ENCODE measurements around the gene NUP153.
"Not testable (repeated sequence)": the region's sequence is repeated elsewhere in the genome, so short reads cannot be mapped to it uniquely, and the experiment has no call there.

Gene NUP153

DNA sequence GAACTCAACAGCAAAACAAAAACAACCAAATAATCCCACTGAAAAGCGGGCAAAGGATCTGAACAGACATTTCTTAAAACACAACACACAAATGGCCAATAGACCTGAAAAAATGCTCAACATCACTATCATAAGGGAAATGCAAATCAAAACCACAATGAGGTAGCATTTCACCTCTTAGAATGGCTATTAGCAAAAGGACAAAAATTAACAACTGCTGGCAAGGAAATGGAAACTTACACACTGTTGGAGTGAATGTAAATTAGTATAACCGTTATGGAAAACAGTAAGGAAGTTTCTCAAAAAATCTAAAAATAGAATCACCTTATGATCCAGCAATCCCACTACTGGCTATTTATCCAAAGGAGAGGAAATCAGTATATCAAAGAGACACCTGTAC is 85.7 kb downstream of the NUP153 start:
- DNase-seq (ENCODE audit: extremely low spot score, insufficient read length, low read depth) (no peak), FAIRE-seq (peak; percentile 74)

DNA sequence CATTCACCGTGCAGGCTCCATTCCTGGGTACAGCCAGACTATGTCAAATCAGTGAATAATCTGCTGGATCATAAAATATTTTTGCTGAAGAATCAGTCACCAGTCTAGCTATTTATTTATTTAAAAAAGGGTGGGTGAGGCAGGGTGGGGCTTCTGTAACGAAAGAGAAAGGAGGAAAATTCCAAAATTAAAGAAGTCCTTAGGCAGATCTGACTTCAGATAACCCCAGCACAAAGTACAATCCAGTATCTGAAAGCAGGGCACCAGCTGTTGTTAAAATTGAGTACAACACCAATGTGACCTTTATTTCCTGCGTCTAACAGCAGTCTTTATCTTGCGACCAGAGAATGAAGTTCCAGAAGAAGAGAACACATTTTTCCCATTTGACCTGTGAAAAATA is 90.9 kb downstream of the NUP153 start:
- DNase-seq (ENCODE audit: extremely low spot score, insufficient read length, low read depth): no peak
- no peak for FAIRE-seq

DNA sequence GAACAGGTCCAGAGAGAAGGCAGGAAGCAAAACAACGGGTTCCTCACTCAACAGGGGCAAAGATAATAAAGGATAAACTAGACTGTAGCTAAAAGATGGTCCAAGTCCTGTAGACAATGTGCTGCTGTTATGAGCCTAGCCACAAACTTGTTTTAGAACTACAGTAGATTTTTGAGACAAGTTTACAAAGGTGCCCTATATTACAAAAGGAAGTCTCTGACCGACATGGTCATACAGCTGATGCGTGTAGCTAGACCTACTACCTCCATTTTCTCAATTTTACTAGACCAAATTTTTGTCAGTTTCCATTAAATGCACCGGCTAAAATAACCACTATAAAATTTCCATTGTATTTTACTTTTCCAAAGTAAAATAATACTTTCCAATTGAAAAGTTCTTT is 94.7 kb downstream of the NUP153 start:
- FAIRE-seq: no peak

DNA sequence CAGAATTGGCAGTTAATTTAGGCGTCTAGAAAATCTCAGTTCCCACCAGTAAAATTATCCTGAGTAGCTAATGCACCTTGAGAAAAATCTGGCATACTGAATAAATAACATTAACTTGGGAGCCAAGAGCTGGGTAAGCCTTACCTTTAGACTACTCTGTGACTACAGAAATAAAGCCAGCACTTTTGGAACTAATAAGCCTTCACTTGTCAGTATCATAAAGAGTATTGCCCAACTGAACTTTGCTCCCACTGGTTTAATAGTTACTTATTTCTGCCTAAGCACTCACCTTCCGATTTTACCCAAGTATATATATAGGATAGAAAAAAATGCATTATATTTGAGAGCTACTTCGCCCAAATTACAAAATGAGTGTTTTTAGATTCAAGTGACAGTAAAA is 95.9 kb downstream of the NUP153 start:
- DNase-seq (ENCODE audit: extremely low spot score, insufficient read length, low read depth) (no peak), FAIRE-seq (no peak)

More for the DNA sequence above, 94.7 kb downstream of the NUP153 start:
- DNase-seq (ENCODE audit: extremely low spot score, insufficient read length, low read depth): no peak

DNA sequence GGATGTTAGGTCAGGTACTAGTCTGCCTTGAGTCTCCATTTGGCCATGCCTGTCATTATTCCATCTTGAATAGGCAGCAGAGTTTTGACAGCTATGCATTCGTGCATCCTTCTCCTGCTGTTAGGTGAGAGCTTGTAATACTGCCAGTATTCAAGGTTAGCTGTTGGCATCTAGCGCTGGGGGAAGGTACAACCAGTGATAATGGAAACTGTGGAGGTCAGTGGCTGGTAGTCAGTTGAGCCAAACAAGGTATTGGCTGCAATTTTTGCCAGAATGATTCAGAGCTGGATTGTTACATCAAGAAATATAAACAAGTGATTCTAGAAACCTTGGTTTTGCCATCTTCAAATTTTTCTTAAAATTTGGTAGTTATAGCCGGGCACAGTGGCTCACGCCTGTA is 100.1 kb downstream of the NUP153 start:
- no peak for FAIRE-seq

DNA sequence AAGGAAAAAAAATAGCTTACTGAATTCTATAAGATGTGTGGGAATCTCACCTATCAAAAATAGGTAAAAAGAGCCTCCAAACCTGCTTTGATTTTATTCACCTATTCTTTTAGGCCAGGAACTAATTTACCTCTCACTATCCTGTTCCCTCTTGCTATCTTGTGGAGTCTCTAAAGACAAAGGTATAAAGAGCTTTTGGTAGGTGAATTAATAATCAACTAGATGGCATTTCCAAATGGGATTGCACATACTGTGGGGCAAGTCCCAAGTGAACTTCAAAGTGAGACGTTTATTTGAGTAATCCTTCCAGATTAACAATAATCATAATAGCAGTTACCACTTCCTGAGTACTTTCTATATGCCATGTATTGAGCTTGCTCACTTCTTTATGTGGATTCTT is 103.8 kb downstream of the NUP153 start:
- FAIRE-seq (no peak), DNase-seq (ENCODE audit: extremely low spot score, insufficient read length, low read depth) (no peak)

More for the DNA sequence above, 100.1 kb downstream of the NUP153 start:
- DNase-seq (ENCODE audit: extremely low spot score, insufficient read length, low read depth): no peak

DNA sequence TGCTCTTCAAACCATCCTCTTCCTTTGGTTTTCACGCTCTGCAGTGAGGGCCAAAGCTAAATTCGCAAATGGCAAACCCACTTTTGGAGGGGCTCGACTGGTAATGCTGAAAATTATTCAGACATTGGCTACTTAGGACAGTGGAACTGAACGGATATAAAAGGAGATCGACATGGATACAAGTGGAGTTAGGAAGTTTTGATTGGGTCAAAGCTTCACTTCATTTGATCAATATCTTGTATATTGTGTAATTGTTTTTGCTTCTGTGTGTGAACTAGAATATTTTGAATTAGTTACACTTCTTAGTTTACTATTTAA is 105.4 kb downstream of the NUP153 start:
- DNase-seq (ENCODE audit: extremely low spot score, insufficient read length, low read depth) (no peak), FAIRE-seq (no peak)

DNA sequence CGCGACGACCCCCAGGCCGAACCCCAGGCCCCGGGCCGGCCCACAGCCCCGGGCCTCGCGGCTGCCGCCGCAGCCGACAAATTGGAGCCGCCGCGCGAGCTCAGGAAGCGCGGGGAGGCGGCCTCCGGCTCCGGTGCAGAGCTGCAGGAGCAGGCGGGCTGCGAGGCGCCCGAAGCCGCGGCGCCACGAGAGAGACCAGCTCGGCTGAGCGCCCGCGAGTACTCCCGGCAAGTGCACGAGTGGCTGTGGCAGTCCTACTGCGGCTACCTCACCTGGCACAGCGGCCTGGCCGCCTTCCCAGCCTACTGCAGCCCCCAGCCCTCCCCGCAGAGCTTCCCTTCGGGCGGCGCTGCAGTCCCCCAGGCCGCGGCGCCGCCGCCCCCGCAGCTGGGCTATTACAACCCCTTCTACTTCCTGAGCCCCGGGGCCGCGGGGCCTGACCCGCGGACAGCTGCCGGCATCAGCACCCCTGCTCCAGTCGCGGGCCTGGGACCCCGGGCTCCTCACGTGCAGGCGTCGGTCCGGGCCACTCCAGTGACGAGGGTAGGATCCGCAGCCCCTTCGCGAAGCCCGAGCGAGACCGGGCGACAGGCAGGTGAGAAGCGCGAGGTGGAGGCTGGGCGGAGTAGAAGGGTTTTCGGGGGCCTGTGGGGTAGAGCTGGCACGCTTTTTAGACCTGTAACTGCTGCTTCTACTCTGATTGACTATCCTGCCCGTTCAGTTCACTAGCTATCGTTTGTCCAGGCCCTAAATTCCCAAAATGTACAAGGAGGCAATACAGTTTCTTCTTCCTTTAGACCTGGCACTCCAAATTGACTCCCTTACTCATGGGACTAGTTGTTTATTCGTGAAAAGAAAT is 106.0 kb downstream of the NUP153 start:
- DNase-seq (ENCODE audit: extremely low spot score, insufficient read length, low read depth) (no peak), FAIRE-seq (no peak)

DNA sequence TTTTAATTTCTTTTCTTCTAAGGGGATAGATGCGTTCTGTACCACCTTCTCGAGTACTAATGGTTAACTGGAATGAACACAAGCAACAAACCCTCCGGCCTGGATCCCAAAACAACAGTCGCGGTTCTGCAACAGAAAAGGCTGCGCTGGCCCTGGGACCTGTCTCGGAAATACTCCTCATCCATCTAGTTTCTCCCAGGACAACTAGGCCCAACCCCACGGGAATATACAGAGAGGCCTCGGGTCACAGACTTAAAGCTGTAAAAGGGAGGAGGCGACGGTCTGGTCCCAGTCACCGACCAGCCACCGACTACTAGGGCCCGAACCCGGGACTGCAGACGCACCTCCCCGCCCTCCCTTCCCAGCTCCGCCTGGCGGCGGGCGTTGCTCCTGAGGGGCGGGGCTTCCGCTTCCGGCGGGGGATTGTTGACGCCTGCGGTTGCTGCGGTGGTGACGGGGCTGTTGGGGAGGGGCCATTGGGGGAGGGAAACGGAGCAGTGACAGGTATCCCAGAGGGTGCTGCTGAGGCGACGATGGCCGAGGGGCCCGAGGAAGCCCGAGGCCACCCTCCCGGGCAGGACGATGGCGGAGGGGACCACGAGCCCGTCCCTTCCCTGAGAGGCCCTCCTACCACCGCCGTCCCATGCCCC is 106.7 kb downstream of the NUP153 start, which contains the start of gene FAM8A1:
FAM8A1 (plus strand) TSS at position 426 of the 650 bp plus-strand sequence; CDS start at position 534, 108 bp downstream.
- FAIRE-seq: peak; percentile 93
- peak; percentile 81 for DNase-seq (ENCODE audit: extremely low spot score, insufficient read length, low read depth)

DNA sequence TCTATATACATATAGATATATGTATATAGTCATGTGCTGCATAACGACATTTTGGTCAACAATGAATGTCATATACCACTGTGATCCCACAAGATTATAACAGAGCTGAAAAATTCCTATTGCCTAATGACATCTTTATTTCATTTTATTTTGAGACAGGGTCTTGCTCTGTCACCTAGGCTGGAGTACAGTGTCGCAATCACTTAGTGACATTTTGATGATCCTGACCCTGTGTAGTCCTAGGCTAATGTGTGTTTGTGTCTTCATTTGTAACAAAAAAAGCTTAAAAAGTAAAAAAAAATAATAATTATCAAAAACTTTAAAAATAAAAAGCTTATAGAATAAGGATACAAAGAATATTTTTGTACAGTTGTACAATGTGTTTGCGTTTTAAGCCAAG is 110.6 kb downstream of the NUP153 start:
- FAIRE-seq (no peak), DNase-seq (ENCODE audit: extremely low spot score, insufficient read length, low read depth) (no peak)

DNA sequence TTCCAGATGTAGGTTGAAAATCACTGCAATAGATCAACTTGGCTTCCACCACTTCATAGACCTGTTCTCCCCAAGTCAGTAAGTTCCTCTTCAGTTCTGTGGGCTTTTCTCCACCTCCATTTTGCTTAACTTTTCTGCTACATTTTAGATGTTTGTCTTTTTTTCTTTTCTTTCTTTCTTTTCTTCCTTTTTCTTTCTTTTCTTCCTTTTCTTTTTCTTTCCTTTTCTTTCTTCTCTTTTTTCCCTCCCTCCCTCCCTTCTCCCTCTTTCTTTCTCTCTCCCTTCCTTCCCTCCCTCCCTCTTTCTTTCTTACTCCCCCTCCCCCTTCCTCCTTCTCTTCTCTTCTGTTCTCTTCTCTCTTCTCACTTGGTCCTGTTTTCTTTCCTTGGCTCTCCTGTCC is 113.5 kb downstream of the NUP153 start:
- no peak for DNase-seq (ENCODE audit: extremely low spot score, insufficient read length, low read depth)
- no peak for FAIRE-seq

DNA sequence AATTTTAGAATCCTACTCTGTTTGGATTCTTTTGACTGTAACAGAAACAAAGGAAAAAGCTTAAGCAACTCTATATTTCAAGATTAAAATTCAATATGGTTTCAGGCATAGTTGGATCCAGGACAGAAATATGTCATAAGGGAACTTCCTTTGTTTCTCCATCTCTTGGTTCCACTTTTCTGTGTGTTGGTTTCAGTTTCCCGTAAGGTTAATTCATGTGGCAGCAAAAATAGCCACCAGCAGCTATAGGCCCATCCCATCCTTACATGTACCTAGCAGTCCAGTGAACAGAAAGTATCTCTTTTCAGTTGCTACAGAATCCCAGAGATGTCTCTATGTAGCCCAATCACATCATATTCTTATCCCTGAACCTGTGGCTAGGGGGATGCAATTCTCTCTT is 115.4 kb downstream of the NUP153 start:
- no peak for FAIRE-seq
- no peak for DNase-seq (ENCODE audit: extremely low spot score, insufficient read length, low read depth)

DNA sequence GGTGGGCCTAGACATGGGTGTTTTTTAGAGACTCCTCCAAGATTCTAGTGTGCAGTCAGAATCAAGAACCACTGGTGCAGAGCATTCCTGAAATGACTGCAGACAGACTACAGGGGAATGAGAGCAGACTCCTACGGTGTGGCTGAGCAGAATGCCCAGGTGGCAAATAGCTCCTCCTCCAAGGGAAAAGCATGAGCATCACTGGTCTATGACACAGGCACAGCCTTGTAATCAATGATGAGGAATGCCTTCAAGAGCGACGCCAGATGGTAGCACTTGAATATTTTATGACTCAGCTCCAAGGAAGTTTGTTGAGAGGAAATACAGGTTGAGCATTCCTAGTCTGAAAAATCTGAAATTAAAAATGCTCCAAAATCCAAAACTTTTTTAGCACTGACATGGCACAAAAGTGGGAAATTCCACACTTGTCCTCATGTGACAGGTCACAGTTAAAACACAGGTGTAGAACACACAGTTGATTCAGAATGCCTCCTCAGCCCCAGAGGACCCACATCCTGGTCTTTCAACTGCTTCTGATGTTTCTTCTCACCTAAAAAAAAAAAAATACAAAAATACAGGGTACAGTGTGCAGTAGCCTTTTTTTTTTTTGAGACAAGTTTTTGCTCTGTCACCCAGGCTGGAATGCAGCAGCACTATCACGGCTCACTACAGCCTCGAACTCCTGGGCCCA is 117.2 kb downstream of the NUP153 start:
- DNase-seq (ENCODE audit: extremely low spot score, insufficient read length, low read depth): no peak

DNA sequence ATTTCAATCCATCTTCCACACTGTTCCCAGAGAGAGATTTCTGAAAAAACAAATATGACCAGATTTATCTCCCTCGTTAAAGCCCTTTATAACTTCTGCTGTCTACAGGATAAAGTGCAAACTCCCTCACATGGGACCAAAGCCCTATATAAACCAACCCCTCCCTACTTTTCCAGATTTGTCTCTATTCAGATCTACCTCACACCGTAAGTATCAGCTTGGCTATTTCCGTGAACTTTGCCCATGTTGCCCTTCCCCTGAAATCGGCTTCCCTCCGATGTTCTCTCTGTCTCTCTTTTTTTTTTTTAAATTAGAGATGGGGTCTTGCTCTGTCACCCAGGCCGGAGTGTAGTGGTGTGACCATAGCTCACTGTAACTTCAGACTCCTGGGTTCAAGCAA is 118.7 kb downstream of the NUP153 start:
- FAIRE-seq: no peak

More for the DNA sequence above, 117.2 kb downstream of the NUP153 start:
- FAIRE-seq: no peak

DNA sequence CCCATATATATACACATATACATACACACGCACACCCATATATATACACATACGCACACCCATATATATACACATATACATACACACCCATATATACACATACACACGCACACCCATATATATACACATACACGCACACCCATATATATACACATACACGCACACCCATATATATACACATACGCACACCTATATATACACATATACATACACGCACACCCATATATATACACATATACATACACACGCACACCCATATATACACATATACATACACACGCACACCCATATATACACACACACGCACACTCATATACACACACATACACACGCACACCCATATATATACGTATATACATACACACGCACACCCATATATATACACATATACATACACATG is 120.1 kb downstream of the NUP153 start:
- not testable (repeated sequence) for FAIRE-seq

More for the DNA sequence above, 118.7 kb downstream of the NUP153 start:
- DNase-seq (ENCODE audit: extremely low spot score, insufficient read length, low read depth): no peak

DNA sequence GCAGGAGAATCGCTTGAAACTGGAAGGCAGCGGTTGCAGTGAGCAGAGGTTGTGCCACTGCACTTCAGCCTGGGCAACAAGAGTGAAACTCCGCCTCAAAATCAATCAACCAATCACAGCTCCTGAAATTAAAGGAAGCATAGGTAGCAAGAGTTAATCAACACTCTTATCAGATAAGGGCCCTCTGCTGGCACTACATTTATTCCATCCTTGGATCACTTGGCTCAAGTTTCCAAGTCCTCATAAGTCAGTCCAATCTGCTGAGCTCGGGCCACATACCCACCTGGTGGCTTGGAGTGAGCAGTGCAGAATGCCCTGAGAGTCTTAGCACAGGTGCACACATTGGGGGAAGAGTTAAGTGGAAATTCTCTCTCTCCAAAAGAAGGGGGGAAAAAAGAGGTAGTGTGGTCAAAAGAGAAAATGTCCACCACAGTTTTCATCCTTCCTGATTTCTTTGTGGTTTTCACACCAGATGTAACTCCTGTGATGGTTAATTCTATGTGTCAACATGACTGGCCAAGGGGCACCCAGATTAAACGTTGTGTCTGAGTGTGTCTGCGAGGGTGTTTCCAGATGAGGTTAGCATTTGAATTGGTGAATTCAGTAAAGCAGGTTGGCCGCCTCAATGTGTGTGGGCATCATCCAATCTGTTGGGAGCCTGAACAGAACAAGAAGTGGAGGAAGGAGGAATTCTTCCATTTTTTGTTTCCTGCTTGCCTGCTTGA is 120.8 kb downstream of the NUP153 start:
- FAIRE-seq (no peak), DNase-seq (ENCODE audit: extremely low spot score, insufficient read length, low read depth) (no peak)

More for the DNA sequence above, 120.1 kb downstream of the NUP153 start:
- not testable (repeated sequence) for DNase-seq (ENCODE audit: extremely low spot score, insufficient read length, low read depth)

DNA sequence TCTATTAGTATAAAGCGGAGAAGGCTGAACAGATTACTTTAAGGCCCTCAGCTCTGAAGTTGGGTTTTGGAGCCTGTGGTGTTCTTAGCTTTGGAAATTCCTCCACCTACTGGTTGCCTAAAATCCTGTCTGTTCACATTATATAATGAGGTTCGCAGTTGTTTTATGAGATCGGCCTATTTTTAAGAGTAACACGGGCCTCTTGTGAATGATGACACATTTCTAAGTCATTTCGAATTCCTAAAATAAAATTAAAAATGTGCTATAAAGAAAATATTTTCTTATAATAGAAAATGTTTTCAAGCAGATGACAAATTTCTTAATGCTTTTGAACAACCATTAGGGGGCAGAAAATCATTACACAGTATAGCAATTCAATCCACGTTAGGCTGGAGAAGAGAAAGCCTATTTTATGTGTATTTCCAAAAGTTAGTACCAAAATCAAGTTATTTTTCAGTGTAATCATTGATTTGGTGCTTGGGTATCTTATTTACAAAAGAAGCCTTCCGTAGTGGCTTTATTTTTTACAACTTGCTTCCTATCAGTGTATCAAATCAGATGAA is 122.4 kb downstream of the NUP153 start:
- FAIRE-seq (no peak), DNase-seq (ENCODE audit: extremely low spot score, insufficient read length, low read depth) (no peak)

DNA sequence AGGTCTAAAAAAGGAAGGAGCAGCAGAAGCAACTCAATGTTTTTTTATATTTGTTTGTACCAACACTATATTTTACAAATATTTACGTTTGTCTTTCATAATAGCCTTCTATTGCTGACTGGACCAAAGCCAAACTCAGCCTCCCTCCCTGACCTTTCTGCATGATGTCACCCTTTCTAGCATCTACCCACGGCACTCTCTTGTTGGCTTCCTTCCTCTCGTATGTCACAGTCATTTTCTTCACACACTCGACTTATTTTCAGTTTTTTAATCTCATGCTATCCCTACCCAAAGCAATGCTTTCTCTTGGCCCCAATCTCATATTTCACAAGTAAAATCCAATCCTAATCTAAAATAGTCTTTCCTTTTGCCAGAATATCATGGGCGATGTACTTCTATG is 122.9 kb downstream of the NUP153 start:
- FAIRE-seq: no peak
- DNase-seq (ENCODE audit: extremely low spot score, insufficient read length, low read depth): no peak

DNA sequence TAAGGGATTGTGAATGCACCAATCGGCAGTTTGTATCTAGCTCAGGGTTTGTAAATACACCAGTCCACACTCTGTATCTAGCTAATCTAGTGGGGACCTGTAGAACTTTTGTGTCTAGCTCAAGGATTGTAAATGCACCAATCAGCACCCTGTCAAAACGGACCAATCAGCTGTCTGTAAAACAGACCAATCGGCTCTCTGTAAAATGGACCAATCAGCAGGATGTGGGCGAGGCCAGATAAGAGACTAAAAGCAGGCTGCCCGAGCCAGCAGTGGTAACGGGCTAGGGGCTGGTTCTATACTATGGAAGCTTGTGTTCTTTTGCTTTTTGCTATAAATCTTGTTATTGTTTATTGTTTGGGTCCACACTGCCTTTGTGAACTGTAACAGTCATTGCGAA is 125.4 kb downstream of the NUP153 start:
- FAIRE-seq: not testable (repeated sequence)

DNA sequence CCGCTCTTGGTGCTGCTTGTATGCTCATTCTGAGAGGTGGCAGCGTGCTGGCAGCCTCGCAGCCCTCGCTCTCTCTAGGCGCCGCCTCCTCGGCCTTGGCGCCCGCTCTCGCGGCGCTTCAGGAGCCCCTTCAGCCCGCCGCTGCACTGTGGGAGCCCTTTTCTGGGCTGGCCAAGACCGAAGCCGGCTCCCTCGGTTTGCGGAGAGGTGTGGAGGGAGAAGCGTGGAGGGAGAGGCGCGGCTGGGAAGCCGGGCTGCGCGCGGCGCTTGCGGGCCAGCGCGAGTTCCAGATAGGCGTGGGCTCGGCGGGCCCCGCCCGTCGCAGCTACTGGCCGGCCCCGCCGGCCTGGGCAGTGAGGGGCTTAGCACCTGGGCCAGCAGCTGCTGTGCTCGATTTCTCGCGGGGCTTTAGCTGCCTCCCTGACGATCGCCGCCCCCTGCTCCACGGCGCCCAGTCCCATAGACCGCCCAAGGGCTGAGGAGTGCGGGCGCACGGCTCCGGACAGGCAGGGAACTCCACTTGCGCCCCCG is 126.1 kb downstream of the NUP153 start:
- FAIRE-seq: no peak
- DNase-seq (ENCODE audit: extremely low spot score, insufficient read length, low read depth): no peak

More for the DNA sequence above, 125.4 kb downstream of the NUP153 start:
- DNase-seq (ENCODE audit: extremely low spot score, insufficient read length, low read depth): not testable (repeated sequence)
